Right lobe of liver (tissue), 6 donors: ENCODE results near the gene XRN1. TPM values are rescaled to one million over a fixed set of nuclear protein-coding genes. Genes with fewer than 3 reads are reported as not detected.

Source experiments
- ATAC-seq, 4 donors: fragments of 200-7000 bp; cut with Tn5 transposase; one replicate each; pipeline ENCODE4 v1.9.1; 2020; ENCODE audit warnings: mild to moderate bottlenecking in 4 of 4, moderate library complexity in 4 of 4
- DNase-seq, 3 donors: peaks; one replicate each; pipeline ENCODE4 v3.0.0-alpha.2; 2020
- H3K27ac ChIP-seq, 3 donors: fragments of 200-600 bp; one replicate each; pipeline ENCODE4 v1.8.0; 2022
- H3K27me3 ChIP-seq, 2 donors: fragments of 200-600 bp; one replicate each; pipeline ENCODE4 v1.8.0; 2022
- H3K36me3 ChIP-seq, 4 donors: fragments of 200-600 bp; sonication (generic) in 1 of 4; one replicate each; pipeline versions ENCODE4 v1.5.1 to v1.8.0; 2017 to 2022; ENCODE audit warnings: control low read depth in 1 of 4
- H3K4me1 ChIP-seq, 4 donors: fragments of 200-600 bp; sonication (generic) in 1 of 4; one replicate each; pipeline versions ENCODE4 v1.5.1 to v1.8.0; 2017 to 2022; ENCODE audit warnings: control low read depth in 1 of 4
- H3K4me3 ChIP-seq, 3 donors: fragments of 200-600 bp; one replicate each; pipeline ENCODE4 v1.8.0; 2022
- H3K9me3 ChIP-seq, 4 donors: fragments of 200-600 bp; sonication (generic) in 1 of 4; one replicate each; pipeline versions ENCODE4 v1.5.1 to v1.8.0; 2017 to 2022; ENCODE audit warnings: control low read depth in 1 of 4
- POLR2A ChIP-seq: fragments of 450-650 bp; IDR thresholded peaks from one replicate; pipeline ENCODE4 v1.6.1; 2017; ENCODE audit warnings: antibody characterized with exemption, mild to moderate bottlenecking
- WGBS: methylation state at CpG from one replicate; pipeline ENCODE4 v1.1.6; 2018; ENCODE audit warnings: low coverage, low lambda C conversion rate; ENCODE audit not compliant: insufficient coverage; ENCODE audit errors: missing lambda C conversion rate; 5-methylcytosine and 5-hydroxymethylcytosine counted together
- intact Hi-C, 2 donors: fragments of 100-400 bp; cut with DNase I; formaldehyde crosslinking; loops; one replicate each; pipeline versions ENCODE4 v1.11.2 to v1.14.1; 2022
- total RNA-seq, 6 experiments: library from RNA; depleted of rRNA in 2 of 6; stranded (reverse); fragments of >200 nt in 2 of 6; fragmentation: NEBNext Ultra II Directional in 3 of 6; extraction: Animal tissue kit (Norgen Biotek cat#: 25700) in 3 of 6; gene quantifications; one replicate each; pipeline versions ENCODE4 v1.1.0 to v1.2.4, GENCODE V29; 2016 to 2023
- TF ChIP-seq, protein P1 (sequence below), 4 donors: fragments of 200-600 bp in 3 of 4; fragments of 450-650 bp in 1 of 4; IDR thresholded peaks; one replicate each; pipeline versions ENCODE4 v1.5.1 to v1.8.0; 2016 to 2022; ENCODE audit warnings: antibody characterized with exemption in 4 of 4, mild to moderate bottlenecking in 2 of 4
- donor health status: DM: no; HTN: yes; CAD: no.
- donor health status: DM: no; HTN: no; CAD: no.
- donor health status: DM: no; HTN: no; CAD: no.
- donor health status: DM: no; HTN: yes; CAD: no.
- donor health status: DM: no; HTN: yes; CAD: no.

Gene XRN1
- total RNA-seq, 6 experiments from 2014 or later: 21.4 to 30.8 (median 24.8) TPM

DNA sequence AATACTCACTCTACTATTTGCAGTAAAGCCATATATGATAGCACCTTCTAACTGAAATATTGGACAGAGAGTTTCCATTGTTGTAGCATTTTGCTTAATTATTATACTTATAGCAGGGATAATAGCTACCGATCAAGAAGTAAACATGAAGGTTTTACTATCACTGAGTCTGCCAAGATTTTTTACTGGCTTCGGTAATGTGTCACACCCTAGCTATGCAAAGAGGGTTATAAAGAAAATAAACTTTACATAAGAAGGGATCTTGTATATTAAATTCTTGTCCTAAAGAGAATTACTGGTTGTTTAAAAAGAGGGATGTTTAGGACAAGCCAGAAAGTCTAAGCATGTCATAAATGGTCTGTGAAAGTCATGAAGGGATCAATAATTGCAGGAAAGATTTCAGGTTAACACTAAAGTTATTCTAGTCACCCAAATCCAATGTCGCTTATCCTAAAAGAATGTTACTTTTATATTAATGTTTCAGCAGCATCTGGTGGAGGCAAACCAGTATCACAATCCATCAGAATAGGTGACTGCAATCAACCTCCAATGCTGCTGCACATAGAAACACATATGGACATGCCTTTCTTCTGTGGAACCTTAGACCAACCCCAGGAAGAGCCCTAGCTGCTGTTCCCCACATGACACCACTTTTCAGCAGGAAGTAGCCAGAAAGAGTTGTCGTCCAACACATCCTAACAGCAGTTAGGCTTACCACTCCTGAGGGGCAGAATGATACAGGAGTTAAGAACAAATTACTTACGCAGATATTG, 159.8 kb downstream of the XRN1 start:
- WGBS: 96% methylated on average over 5 of the region's 5 CpGs
- no peaks in the 10 kb centered on the region for H3K27me3 ChIP-seq
- DNase-seq (no peak), ATAC-seq (no peak)
- H3K4me3 ChIP-seq: no peak overlapping the region
- intact Hi-C loops: no loop called here
- H3K9me3 ChIP-seq: no peaks in the 10 kb centered on the region
- H3K27ac ChIP-seq: no peak overlapping the region
- H3K4me1 ChIP-seq: no peaks in the 10 kb centered on the region
- TF ChIP-seq POLR2A: no peak
- TF ChIP-seq, protein P1, sequence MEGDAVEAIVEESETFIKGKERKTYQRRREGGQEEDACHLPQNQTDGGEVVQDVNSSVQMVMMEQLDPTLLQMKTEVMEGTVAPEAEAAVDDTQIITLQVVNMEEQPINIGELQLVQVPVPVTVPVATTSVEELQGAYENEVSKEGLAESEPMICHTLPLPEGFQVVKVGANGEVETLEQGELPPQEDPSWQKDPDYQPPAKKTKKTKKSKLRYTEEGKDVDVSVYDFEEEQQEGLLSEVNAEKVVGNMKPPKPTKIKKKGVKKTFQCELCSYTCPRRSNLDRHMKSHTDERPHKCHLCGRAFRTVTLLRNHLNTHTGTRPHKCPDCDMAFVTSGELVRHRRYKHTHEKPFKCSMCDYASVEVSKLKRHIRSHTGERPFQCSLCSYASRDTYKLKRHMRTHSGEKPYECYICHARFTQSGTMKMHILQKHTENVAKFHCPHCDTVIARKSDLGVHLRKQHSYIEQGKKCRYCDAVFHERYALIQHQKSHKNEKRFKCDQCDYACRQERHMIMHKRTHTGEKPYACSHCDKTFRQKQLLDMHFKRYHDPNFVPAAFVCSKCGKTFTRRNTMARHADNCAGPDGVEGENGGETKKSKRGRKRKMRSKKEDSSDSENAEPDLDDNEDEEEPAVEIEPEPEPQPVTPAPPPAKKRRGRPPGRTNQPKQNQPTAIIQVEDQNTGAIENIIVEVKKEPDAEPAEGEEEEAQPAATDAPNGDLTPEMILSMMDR (IDR thresholded peaks at IDR 0.05): no peak
- H3K36me3 ChIP-seq: no peaks in the 10 kb centered on the region

DNA sequence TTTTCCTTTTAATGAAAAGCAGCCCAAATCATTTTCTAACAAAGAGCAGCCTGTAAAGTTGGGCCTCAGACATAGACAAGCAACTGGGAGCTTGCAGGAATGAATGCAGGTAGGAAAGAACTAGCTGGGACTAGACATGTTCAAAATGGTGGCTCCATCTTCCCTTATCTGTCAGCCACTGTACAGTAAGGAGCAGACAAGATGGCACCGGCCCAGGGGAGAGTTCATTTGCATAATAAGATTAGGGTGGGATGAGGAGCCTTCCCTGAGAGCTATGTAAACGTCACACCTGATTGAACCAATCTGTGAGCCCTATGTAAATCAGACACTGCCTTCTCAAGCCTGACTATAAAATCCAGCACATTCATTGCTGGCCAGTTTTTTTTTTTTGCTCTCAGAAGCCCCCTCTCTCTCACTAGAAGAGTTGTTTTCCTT, 162.7 kb downstream of the XRN1 start:
- Histone ChIP-seq H3K4me3 (no peak overlapping the region), H3K27me3 (no peaks in the 10 kb centered on the region), H3K27ac (no peak overlapping the region), H3K36me3 (no peaks in the 10 kb centered on the region), H3K4me1 (no peaks in the 10 kb centered on the region), H3K9me3 (no peaks in the 10 kb centered on the region)
- no peak for ATAC-seq
- intact Hi-C loops: no loop called here
- TF ChIP-seq, protein P1 (IDR thresholded peaks at IDR 0.05): no peak
- no peak for TF ChIP-seq POLR2A
- 50% methylated on average over 2 of the region's 2 CpGs for WGBS
- DNase-seq: no peak

DNA sequence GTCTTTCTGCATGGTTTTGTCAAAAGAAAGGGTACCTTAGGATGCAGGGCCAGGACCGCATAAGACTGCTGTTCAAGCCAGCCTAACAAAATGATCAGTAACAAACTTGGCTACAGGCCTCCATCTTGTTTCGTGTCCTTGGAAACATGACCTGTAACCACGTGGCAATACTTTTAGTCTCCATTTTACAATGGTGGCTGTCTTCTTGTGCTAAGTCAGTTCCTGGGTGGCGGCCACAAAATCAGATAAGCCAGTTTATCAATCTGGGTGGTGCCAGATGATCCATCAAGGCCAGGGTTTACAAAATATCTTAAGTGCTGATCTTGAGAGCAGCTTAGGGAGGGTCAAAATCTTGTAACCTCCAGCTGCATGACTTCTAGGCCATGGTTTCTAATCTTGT, 165.3 kb downstream of the XRN1 start:
- no peaks in the 10 kb centered on the region for H3K36me3 ChIP-seq
- no peak for TF ChIP-seq POLR2A
- TF ChIP-seq, protein P1 (IDR thresholded peaks at IDR 0.05): no peak
- no peak overlapping the region for H3K4me3 ChIP-seq
- WGBS: 87% methylated on average over 4 of the region's 4 CpGs
- no peak for DNase-seq
- H3K4me1 ChIP-seq: no peaks in the 10 kb centered on the region
- no peak overlapping the region for H3K27ac ChIP-seq
- H3K9me3 ChIP-seq: no peaks in the 10 kb centered on the region
- intact Hi-C loops: no loop called here
- H3K27me3 ChIP-seq: no peaks in the 10 kb centered on the region
- ATAC-seq: no peak

DNA sequence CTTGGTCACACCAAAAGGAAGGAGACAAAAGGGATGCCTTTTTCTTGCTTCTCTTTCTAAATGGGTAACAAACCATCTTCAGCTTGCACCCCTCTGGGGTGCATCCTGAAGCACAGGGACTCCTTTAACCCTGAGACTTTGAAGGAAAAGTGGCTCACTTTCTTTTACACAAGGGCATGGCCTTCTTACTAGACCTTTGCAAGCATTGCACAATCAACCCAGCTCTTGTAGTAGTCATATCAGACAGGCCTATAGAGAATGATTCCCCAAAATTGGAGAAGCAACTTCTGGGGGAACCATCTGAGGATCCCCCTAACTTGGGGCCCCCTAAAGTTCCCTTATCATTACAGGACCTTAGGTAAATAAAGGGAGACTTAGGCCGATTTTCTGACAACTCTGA, 166.4 kb downstream of the XRN1 start:
- no CpG with 5 or more reads among the region's 1 CpG for WGBS
- DNase-seq (no peak), ATAC-seq (no peak)
- Histone ChIP-seq H3K27me3 (no peaks in the 10 kb centered on the region), H3K36me3 (no peaks in the 10 kb centered on the region), H3K4me3 (no peak overlapping the region), H3K27ac (no peak overlapping the region), H3K4me1 (no peaks in the 10 kb centered on the region), H3K9me3 (no peaks in the 10 kb centered on the region)
- intact Hi-C loops: no loop called here
- TF ChIP-seq, protein P1 (IDR thresholded peaks at IDR 0.05): no peak
- no peak for TF ChIP-seq POLR2A
